ENCODE data around the gene ZNF185. TPM values are rescaled to one million over a fixed set of nuclear protein-coding genes. Genes with fewer than 3 reads are reported as not detected.

The ZNF185 gene
- 1.4 TPM for total RNA-seq
- long read RNA-seq, partial matches to known transcripts, result 0 of 1 reads
- long read RNA-seq, other reads (novel, unspliced or antisense), result 0 of 1 reads

- no peak for DNase-seq (ENCODE audit: low spot score)
- intact Hi-C loops (cut with DNase I), result no loop called here
Observed at GRCh38 chrX:152897222-152898131, at the start of gene ZNF185. Gene ZNF185 (plus strand): TSS chrX:152898067. CDS start chrX:152914490, 16,423 bp downstream.

DNA sequence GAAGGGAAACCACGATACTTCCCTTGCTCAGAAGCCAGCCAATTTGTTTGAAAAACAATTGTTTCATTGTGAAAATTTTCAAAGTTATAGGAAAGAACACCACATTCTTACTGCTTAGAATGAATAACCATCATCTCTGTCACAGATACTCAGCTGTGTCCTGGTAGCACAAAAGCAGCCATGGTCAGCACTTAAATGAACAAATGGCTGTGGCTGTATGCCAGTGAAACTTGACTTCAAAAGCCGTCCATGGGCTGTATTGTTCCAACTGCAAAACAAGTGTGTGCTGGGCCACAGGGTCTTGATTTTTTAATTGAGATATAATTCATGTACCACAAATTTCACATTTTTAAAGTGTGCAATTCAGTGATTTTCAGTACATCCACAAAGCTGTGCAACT lies 47.4 kb upstream of the ZNF185 start:
- intact Hi-C loops (cut with DNase I), result no loop called here
- no peak for DNase-seq (ENCODE audit: low spot score)

- intact Hi-C loops (cut with DNase I), result no loop called here
Observed at GRCh38 chrX:152853986-152854385, 43.9 kb upstream of the ZNF185 start.

GRCh38 chrX:152861116-152861515 lies 36.8 kb upstream of the ZNF185 start:
- intact Hi-C loops (cut with DNase I), result no loop called here
- no peak for DNase-seq (ENCODE audit: low spot score)

More at GRCh38 chrX:152853986-152854385, 43.9 kb upstream of the ZNF185 start:
- no peak for DNase-seq (ENCODE audit: low spot score)

GRCh38 chrX:152861826-152862225 lies 36.0 kb upstream of the ZNF185 start:
- DNase-seq (ENCODE audit: low spot score), result no peak
- intact Hi-C loops (cut with DNase I), result no loop called here

- no peak for DNase-seq (ENCODE audit: low spot score)
- intact Hi-C loops (cut with DNase I), result no loop called here
Observed at GRCh38 chrX:152865232-152865920, 32.5 kb upstream of the ZNF185 start.

- DNase-seq (ENCODE audit: low spot score), result no peak
- intact Hi-C loops (cut with DNase I), result no loop called here
Observed at GRCh38 chrX:152866386-152866785, 31.5 kb upstream of the ZNF185 start.

- DNase-seq (ENCODE audit: low spot score), result no peak
- intact Hi-C loops (cut with DNase I), result no loop called here
Observed at GRCh38 chrX:152869972-152870371, 27.9 kb upstream of the ZNF185 start.

GRCh38 chrX:152871260-152871659 lies 26.6 kb upstream of the ZNF185 start:
- intact Hi-C loops (cut with DNase I), result no loop called here

GRCh38 chrX:152872522-152872921 lies 25.3 kb upstream of the ZNF185 start:
- intact Hi-C loops (cut with DNase I), result no loop called here
- no peak for DNase-seq (ENCODE audit: low spot score)

More at GRCh38 chrX:152871260-152871659, 26.6 kb upstream of the ZNF185 start:
- no peak for DNase-seq (ENCODE audit: low spot score)

DNA sequence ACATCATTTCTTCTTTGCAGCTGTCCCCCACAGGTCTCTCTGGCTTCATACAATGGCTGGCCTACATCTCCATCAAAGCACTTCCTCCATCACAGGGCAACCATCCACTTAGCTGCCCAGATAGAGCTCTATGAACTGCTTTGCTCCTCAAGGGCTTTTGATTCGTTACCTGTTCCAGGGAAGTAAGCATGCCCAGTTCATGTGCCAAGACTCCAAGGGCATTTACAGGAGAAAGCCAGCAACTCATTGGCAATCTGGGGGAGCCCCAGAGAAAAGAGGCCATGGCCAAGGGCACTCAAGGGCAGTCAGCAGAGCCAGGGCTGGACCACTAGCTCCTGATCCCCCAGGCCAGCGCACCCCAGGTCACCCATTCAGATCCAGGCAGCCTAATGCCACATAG lies 24.5 kb upstream of the ZNF185 start:
- no peak for DNase-seq (ENCODE audit: low spot score)
- intact Hi-C loops (cut with DNase I), result no loop called here

DNA sequence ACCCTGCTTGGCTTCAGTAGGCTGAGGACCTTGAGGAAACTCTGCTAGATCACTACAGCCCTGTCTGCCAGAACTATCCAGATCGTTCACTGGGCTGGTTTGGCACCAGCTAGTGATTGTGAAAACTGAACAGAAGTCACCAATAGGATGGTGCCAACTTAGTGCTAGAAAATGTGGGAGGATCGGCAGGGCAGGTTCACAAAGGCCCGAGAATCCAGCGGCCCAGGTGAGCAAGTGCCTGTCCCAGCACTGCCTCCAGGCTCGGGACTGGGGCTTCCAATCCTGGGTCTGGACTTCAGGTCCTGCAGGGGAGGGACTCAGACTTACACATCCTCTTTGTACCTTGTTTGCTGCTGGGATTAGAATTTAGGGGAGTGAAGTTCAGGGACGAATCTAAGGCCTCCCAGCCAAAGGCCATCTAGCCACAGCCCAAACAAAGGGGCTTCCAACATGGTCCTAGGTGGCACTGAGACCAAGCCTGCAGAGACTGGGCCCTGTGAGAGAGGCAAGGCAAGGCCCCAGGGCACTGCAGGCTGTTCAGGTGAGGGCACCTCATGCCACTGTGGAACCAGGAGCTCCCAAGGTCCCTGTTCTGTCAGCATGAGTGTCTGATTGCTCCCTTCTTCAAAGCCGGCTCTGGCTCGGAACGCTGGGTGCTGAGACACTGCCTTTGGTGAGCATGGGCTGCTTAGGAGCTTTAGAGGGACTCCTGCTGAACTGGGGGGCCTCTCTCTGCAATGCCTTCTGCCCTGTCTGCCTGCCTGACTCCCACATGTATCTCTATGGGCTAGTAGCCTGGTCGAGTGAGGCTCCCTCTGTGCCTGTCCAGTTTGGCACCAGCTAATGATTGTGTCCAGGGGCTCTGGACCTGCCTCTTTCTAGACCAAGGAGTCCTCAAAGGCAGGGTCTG lies 20.7 kb upstream of the ZNF185 start:
- intact Hi-C loops (cut with DNase I), result no loop called here
- DNase-seq (ENCODE audit: low spot score), result no peak

DNA sequence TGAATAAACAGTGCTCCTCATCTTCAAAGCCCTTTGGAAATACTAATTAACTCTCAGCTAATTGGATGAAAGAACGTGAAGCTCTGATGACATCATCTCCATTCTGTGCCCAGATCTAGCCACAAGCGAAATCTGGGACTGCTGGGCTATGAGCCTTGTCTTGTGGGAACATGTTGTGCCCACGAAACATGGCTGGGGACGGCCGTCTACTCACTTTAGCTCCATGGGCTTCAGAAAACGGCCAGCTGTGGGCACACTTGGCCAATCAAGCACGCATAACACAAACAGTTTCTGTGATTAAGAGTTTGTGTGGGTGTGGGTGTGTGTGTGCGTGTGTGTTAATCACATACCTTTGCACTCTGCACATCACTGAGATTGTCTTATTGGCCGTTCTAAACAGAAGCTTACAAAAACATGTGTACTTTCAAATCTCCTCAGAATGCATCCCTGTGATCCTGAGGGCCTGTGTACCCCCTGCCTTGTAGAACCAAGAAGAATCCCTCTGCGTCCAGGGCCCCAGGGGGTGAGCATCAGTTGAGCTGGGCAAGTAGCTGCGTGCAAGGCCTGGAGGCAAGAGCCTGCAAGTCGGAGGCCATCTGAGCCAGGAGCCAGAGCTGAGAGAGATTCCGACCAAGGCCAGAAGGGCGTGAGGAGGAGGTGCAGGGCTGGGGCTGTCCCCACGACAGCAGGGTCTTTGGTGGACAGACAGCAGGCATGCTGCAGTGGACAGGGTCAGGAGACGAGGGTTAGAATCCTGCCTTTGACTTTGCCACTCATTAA lies 18.7 kb upstream of the ZNF185 start:
- intact Hi-C loops (cut with DNase I), result no loop called here
- DNase-seq (ENCODE audit: low spot score), result no peak

DNA sequence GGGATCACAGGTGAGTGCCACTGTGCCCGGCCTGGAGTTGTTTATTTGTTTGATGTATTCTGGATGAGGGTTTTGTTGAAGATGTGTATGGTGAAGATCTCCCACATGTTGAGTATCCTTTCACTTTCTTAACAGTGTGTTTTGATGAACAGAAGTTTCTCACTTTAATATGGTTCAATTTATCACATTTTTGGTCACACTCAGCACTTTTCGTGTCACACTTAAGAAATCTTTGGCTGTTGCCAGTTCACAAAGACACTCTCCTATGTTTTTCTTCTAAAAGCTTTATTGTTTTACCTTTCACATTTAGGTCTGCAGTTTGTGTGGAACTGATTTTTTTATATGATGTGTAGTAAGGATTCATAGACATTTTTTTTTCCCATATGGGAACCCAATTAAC lies 16.6 kb upstream of the ZNF185 start:
- intact Hi-C loops (cut with DNase I), result no loop called here
- no peak for DNase-seq (ENCODE audit: low spot score)

GRCh38 chrX:152884171-152884570 lies 13.7 kb upstream of the ZNF185 start:
- intact Hi-C loops (cut with DNase I), result no loop called here
- no peak for DNase-seq (ENCODE audit: low spot score)

- intact Hi-C loops (cut with DNase I), result no loop called here
- no peak for DNase-seq (ENCODE audit: low spot score)
Observed at GRCh38 chrX:152886716-152887115, 11.2 kb upstream of the ZNF185 start.

DNA sequence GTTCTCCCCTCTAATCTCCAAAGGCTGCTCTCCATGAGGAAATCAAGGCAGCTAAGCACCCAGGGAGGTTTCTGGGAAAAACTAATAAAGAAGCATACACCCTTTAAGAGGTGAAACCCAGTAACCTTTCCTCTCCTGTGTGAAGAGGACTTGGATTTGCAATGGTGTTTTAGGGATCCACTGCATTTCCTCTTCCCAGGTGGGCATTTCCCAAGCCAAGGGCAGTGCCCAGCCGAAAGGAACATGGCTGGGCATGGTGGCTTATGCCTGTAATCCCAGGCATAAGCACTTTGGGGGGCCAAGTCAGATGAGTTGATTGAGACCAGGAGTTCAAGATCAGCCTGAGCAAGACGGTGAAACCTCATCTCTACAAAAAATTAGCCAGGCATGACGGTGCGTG lies 5.4 kb upstream of the ZNF185 start:
- intact Hi-C loops (cut with DNase I), result no loop called here
- DNase-seq (ENCODE audit: low spot score), result no peak

DNA sequence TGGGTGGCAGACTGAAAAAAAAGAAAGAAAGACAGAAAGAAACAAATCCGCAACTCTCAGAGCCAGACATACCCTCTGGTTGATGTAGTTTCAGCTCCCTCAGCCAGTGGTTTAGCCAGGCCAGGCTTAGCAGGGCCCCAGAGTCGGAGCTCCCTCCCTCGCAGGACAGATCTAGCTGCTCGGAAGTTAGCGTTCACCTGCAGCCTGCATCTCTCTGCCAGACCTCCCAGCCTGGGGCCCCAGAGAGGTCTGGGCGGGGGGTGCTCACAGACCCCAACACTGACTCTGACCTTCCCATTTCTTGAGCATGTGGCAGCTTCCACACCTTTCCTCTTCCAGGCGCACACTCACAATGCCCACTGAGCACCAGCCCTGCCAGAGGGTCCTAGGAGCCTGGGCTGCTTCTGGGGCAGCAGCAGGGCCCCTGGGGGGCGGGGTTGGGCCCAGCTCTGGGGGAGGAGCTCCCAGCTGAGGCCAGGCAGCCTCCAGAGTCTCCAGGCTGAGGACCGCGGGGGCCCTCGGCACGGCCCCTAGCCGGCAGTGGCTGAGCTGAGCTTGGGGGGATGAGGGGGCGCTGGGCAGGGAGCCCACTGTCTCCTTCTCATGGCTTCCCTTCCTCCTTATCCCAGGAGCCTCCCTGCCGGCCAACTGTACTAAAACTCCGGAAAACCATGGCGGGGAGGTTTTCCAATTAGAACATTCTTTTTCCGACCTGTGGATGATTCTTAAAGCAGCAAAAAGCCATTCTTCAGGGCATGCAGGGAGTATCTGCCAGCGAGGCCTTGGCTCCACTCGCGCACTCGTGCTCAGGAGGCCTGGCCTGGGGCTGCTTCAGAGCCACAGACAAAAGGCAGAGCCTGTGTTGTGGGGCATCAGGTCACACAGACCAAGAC lies 4.6 kb upstream of the ZNF185 start:
- intact Hi-C loops (cut with DNase I), result no loop called here
- DNase-seq (ENCODE audit: low spot score), result no peak

All from cardiac septum (tissue), 1 donor.